Measurements from ENCODE around the gene SLC18B1. TPM values are rescaled to one million over a fixed set of nuclear protein-coding genes. Genes with fewer than 3 reads are reported as not detected.

Gene SLC18B1
- total and polyA plus RNA-seq, 2 of the 13 experiments (the other 11 are each of a cell fraction or from before 2014, with no cell fraction given), result 11.4 to 13.8 TPM

- TF ChIP-seq KDM2A (CRISPR knock-in tag; IDR thresholded peaks at IDR 0.05; ENCODE audit: borderline replicate concordance, low read depth) (no peak), SALL1 (CRISPR knock-in tag; IDR thresholded peaks at IDR 0.05) (peak; percentile 57), ZBTB40 (IDR thresholded peaks at IDR 0.05) (no peak), ZBTB40 (CRISPR knock-in tag; IDR thresholded peaks at IDR 0.05) (no peak), SNAI1 (CRISPR knock-in tag; IDR thresholded peaks at IDR 0.05; ENCODE audit: borderline replicate concordance) (no peak), ZFP90 (CRISPR knock-in tag; IDR thresholded peaks at IDR 0.05; ENCODE audit: borderline replicate concordance) (no peak), HOXD1 (CRISPR knock-in tag; IDR thresholded peaks at IDR 0.05) (no peak), MAX (IDR thresholded peaks at IDR 0.05) (no peak), SRSF1 (optimal IDR thresholded peaks at IDR 0.05; ENCODE audit: low read depth, low read length) (no peak), CCAR2 (optimal IDR thresholded peaks at IDR 0.05; ENCODE audit: low read depth, low read length) (no peak), ZNF557 (CRISPR knock-in tag; IDR thresholded peaks at IDR 0.05) (no peak), ZSCAN31 (CRISPR knock-in tag; IDR thresholded peaks at IDR 0.05; ENCODE audit: low read depth) (no peak), ZNF710 (CRISPR knock-in tag; IDR thresholded peaks at IDR 0.05; ENCODE audit: borderline replicate concordance) (no peak), MEIS2 (CRISPR knock-in tag; IDR thresholded peaks at IDR 0.05) (no peak), ARNTL (CRISPR knock-in tag; IDR thresholded peaks at IDR 0.05) (no peak), SPEN (CRISPR knock-in tag; IDR thresholded peaks at IDR 0.05; ENCODE audit: low read depth) (0 out of 2 replicates have a peak, but pooled peaks have one; percentile 22)
- TF ChIP-seq, protein P1, sequence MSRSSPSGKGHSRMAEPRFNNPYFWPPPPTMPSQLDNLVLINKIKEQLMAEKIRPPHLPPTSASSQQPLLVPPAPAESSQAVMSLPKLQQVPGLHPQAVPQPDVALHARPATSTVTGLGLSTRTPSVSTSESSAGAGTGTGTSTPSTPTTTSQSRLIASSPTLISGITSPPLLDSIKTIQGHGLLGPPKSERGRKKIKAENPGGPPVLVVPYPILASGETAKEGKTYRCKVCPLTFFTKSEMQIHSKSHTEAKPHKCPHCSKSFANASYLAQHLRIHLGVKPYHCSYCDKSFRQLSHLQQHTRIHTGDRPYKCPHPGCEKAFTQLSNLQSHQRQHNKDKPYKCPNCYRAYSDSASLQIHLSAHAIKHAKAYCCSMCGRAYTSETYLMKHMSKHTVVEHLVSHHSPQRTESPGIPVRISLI (CRISPR knock-in tag; IDR thresholded peaks at IDR 0.05; ENCODE audit: borderline replicate concordance), result no peak
These were observed 78.5 kb downstream of the SLC18B1 start (continued) for GRCh38 chr6:132719736-132720448.

All from HepG2 (cell line).